Measurements from ENCODE around the gene ZNF653. TPM values are rescaled to one million over a fixed set of nuclear protein-coding genes. Genes with fewer than 3 reads are reported as not detected.

ZNF653 gene
- polyA plus RNA-seq, 3 donors, result 5.8 to 8.0 (median 6.5) TPM

DNA sequence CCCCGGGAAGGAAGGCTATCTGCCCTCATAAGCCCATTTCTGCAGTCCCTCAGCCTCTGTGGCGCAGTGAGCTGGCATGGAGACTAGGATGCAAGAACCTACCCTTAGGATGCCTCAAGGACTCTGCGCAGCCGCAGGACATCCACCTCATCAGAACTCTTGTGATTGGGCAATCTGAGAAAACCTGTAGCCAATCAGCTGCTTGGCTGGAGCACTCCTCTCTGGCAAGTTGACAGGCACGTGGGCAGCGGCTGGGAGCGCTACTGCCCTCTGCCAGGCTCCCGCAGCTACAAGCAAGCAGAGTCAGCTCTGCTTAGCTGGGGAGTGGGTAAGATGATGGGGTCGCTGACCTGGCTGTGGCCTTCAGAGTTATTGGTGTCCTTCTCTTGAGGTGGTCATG, 24.8 kb upstream of the ZNF653 start:
- 19 to 33% (median 24%) methylated on average over 9 of the region's 9 CpGs for WGBS, 3 donors

DNA sequence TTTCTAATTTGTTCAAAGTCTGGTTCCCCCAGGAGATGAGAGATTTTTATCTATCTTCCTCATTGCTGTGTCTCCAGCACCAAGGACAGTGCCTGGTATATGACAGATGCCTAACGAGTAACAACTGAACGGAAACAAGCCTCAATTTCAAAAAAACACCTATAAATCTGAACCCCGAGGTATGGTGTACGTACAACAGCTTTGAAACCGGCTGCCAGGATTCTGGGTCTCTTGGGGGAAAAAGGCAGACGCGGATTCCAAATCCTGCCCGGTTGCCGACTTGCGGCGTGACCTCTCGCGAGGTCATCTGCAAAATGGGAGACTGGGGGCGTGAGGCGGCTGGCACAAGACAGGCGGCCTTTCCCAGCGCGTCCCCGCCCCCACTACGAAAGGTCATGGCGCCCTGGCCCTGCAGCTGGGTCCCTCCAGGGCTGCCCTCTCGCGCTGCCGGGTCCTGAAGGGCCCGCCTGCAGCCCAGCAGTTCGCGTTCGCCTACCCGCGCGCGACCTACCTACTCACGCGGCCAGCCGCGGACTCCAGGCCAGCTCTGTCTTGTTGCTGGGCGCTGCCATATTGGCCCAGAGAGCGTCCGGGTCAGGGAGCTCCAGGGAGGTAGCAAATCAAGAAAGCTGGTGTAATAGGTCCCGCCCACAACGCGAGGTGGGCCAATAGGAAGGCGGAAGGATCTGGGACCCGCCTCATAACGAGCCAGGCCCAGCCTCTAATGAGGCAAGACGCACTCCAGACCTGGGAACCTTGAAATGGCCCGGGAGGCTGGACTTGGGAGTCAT, 23.1 kb upstream of the ZNF653 start, which contains the start of gene ECSIT:
ECSIT (minus strand) TSS at position 584 of the 791 bp plus-strand sequence. CDS start 9,964 bp downstream, outside the sequence.
- 0 to 1% (median 1%) methylated on average over 47 of the region's 47 CpGs for WGBS, 3 donors
- H3K27ac ChIP-seq (ENCODE audit: low read depth, low read length), result no peak within 1 kb of the TSS

More for the DNA sequence above, 24.8 kb upstream of the ZNF653 start:
- H3K27ac ChIP-seq (ENCODE audit: low read depth, low read length), result no peak overlapping the region

DNA sequence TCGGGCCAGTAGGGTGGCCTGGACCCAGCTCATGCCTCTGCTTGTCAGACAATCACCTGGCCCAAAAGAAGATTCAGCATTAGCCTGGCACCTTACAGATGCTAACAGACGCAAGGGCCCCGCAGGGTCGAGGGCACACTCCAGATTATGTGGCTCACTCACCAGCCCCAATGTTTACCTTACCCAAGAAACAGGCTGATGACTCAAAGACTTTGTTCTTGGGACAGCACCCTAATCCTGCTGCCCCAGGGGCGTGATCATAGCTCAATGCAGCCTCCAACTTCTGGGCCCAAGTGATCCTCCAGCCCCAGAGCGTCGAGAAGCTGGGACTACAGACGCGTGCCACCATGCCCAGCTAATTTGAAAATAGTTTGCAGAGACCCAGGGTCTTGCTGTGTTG, 13.5 kb upstream of the ZNF653 start:
- WGBS, 3 donors, result 91 to 97% (median 94%) methylated on average over 9 of the region's 9 CpGs
- H3K27ac ChIP-seq (ENCODE audit: low read depth, low read length), result no peak overlapping the region

DNA sequence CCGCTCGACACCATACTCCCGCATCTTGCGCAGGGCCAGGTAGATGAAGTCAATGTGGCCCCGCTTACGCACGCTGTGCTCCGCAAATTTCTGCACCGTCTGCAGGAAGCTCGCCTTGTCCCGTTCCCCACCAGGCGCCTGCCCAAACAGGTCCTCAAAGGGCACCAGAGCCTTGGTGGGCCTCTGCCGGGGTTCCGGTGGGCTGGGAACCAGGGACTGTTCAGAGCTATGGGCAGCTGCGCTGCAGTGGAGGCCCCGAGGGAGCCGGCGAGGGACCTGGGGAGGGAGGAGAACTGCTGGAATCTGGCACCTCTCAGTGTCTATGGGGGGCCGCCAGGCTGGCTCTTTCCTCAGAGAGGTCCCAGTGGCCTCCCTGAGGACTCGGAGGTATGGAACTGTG, 8.3 kb upstream of the ZNF653 start:
- 94 to 98% (median 97%) methylated on average over 20 of the region's 20 CpGs for WGBS, 3 donors

DNA sequence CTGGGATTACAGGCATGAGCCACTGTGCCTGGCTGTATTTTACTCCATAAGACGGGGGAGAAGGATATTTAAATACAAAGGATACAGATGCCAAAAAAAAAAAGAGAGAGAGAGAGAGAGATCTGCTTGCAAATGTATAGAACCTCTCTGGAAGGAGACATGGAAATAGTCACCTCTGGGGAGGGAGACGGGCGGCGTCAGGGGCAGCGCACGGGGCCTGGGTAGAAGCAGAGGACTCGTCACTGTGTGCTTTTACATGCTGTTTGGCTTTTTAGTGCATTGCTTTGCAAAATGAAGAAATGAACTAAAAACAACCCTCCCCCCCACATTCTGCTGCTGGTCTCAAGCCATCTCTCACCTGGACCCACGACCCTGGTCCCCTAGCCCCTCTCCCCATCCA, 4.8 kb upstream of the ZNF653 start:
- no peak overlapping the region for H3K27ac ChIP-seq (ENCODE audit: low read depth, low read length)
- WGBS, 3 donors, result 94 to 98% (median 95%) methylated on average over 8 of the region's 8 CpGs

More for the DNA sequence above, 8.3 kb upstream of the ZNF653 start:
- H3K27ac ChIP-seq (ENCODE audit: low read depth, low read length), result no peak overlapping the region

DNA sequence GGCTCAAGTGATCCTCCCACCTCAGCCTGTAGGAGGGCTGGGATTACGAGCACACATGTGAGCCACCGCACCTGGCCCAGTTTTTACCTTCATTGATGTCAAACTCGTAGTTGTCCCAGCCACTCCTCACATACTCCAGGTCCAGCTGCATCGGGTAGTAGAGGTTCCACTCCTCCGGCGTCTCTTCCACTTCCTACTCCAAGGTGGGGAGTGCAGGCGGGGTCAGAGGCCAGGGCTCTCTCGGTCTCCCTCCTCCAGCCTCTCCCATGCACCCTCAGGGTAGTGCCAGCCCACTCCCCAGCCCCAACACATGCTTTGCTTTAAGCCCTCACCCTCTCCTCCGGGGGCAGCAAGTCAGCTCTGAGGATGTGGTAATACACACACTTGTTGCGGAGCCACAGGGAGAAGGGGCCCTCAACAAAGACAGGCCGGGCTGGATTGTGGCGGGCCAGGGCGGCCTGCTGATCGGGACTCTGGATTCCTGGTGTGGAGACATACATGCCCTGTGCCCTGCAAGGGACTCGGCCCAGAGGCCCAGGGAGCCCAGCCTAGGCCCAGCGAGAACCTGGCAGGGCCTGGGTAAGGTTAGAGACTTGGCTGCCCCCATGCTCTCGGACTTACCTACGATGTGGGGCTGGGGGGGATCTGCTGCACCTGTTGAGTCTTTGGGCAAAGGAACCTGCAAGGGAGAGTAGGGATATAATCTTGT, 1.9 kb upstream of the ZNF653 start:
- no peak overlapping the region for H3K27ac ChIP-seq (ENCODE audit: low read depth, low read length)
- WGBS, 3 donors, result 76 to 95% (median 91%) methylated on average over 17 to 18 of the region's 18 CpGs

DNA sequence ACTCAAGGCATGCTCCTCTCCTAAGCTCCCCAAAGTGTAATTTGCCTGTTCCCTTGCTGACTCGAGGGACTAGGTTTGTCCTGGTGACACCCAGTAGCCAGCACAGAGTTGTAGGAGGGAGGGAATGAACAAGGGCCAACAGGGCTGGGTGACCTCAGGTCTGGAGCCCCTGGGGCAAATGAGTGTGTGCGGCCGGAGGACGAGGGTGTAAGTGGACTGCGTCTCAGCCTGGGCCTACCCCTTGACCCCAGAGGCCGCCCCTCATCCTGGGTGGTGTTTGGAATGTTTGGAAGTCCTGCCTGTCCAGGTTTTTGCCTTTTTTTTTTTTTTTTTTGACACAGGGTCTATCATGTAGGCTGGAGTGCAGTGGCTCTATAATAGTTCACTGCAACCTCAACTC, 1.3 kb upstream of the ZNF653 start:
- 94 to 96% (median 95%) methylated on average over 6 of the region's 6 CpGs for WGBS, 3 donors
- H3K27ac ChIP-seq (ENCODE audit: low read depth, low read length), result no peak overlapping the region

DNA sequence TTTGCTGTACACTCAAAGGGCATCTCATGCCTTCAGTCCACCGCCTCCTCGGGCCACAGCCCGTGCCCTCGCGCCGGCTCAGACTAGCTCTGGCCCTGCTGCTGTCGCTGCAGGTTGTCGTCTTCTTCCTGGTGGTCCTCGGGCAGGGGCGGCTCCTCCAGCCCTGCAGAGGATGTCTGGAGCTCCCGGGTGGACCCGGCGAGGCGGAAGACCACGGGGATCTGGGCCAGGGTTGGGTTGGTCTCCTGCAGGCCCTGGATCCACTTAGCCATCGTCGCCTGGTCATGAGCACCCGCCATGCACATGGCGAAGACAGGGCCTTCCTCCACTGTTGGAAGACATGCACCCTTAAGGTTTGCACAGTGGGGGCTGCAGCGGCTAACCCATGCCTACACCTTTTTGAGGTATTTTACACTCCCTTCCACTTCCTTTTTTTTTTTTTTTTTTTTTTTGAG, 489 bp upstream of the ZNF653 start:
- WGBS, 3 donors, result 27% methylated on average over 19 to 20 of the region's 20 CpGs
- H3K27ac ChIP-seq (ENCODE audit: low read depth, low read length), result no peak overlapping the region

DNA sequence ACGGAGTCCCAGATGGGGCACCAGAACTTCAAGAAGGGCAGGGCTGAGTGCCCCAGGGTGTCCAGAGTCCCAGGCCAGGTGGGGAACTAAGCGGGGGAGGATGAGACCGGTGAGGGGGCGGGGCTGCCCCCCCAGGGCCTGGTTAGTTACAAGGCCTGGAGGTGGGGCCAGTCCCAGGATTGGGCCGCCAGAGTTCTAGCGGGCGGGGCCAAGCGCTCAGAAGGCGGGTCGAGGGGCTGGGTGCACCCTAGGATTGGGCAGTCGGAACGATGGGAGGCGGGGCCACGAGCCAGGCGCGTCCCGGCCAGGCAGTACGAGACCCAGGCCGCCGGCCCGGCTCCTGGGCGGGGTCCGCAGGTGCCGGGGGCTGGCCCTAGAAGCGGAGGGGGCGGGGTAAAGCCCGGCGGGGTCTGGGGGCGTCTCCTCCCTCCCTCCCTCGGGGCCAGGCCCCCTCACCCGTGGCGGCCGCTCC, 571 bp downstream of the ZNF653 start:
- H3K27ac ChIP-seq (ENCODE audit: low read depth, low read length), result peak overlapping the region; percentile 51
- WGBS, 3 donors, result 0 to 4% (median 1%) methylated on average over 16 to 33 of the region's 33 CpGs

DNA sequence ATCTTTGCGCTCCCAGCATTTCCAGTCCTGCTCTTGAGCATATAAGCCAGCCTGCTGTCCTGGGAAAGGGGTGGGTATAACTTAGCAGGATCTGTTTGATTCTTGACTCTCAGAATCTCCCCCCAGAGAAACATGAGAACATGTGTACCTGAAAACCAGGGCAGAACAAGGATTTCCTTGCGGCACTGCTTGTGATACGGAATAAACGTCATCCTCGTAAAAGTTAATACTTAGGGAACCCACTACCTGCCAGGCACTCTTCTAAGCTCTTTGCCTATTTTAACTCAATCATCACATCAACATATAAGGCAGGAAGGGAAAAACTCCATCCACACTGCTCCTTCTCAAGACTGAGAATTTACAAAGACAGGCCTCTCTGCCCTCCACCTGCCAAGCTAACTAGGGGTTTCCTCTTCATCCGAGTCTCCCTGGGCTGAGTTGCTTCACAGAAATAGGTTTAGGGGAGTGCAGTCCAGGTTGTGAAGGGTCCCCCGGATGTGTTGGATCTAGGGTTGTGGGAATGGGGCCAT, 1.1 kb downstream of the ZNF653 start:
- 34 to 56% (median 53%) methylated on average over 7 of the region's 7 CpGs for WGBS, 3 donors
- H3K27ac ChIP-seq (ENCODE audit: low read depth, low read length), result no peak overlapping the region

DNA sequence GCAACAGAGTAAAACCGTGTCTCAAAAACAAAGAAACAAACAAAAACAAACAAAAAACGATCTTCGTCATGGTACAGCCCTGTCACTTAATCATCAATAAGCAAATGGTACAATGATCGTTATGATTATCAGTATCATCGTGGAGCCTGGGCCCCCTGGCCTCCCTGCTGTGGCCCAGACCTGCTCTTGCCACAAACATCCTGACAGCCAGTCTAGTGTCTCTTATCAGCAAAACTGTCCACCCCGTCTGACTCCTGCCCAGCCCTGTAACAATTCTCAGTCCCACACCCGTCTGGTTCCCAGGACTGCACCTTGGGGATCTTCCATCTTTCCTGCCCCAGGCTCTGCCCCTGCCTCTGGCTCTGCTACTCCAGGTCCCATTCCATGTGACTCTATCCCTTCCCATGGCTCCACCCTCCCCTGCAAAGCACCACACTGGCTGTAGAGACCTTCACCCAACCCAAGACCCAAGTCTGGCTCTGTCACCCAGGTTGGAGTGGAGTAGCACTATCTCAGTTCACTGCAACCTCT, 5.7 kb downstream of the ZNF653 start:
- 64 to 86% (median 84%) methylated on average over 7 of the region's 7 CpGs for WGBS, 3 donors
- no peak overlapping the region for H3K27ac ChIP-seq (ENCODE audit: low read depth, low read length)

DNA sequence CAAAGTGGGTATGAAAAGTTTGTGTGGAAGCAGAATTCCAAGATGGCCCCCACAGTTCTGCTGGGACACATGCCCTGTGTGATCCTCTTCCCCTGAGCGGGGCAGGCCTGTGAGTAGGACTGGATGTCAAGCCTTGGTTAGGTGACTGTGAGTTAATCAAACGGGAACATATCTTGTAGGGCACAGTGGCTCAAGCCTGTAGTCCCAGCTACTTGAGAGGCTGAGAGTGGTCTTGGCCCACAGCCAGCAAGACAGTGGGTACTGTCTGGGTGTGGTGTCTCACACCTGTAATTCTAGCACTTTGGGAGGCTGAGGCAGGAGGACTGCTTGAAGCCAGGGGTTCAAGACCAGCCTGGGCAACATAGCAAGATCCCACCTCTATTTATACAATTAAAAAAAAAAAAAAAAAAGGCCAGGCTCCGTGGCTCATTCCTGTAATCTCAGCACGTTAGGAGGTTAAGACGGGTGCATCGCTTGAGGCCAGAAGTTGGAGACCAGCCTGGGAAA, 6.4 kb downstream of the ZNF653 start:
- no peak overlapping the region for H3K27ac ChIP-seq (ENCODE audit: low read depth, low read length)
- 93 to 95% (median 93%) methylated on average over 6 of the region's 6 CpGs for WGBS, 3 donors

DNA sequence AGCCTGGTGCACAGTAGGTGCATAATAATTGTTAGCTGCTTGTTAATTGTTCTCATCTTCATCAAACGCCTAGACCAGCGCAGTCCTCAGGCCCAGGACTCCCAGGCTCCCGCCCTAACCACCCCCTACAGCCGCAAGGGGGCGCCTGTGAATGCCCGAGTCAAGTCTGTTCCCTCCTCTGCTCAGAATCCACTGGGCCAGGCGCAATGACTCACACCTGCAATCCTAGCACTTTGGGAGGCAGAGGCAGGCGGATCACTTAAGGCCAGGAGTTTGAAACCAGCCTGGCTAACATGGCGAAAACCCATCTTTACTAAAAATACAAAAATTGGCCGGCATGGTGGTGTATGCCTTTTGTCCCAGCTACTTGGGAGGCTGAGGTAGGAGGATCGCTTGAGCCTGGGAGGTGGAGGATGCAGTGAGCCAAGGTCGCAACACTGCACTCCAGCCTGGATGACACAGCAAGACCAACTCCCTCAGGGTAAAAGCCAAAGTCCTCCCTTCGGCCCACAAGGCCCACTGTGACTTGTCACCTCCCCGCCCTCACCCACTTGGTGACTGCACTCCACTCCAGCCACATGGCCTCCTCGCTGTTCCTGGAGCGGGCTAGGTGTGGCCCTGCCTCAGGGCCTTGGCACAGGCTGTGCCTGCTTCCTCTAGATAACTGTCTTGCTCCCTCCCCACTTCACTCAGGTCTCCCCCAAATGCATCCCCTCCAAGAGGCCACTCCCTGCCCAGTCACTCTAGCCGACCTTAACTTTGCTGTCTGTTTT, 9.1 kb downstream of the ZNF653 start:
- no peak overlapping the region for H3K27ac ChIP-seq (ENCODE audit: low read depth, low read length)
- 71 to 74% (median 74%) methylated on average over 17 of the region's 17 CpGs for WGBS, 3 donors

DNA sequence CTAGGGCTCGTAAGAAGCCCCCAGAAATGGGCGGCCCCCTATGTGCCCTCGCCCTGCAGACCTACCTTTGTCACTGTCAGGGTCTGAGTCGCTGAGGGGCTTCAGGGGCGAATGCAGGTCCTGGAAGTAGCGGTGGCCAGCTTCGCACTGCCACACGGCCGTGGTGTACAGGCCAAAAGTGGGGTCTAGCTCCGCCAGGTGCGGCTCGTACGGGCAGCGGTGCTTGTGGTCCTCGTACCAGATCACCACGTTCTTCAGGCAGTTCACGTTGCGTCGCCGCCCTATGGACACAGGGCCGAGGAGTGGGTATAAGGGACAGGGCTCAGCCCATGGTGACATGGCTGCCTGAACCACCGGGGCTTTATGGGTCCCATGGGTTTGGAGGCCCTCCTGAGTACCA, 9.8 kb downstream of the ZNF653 start:
- WGBS, 3 donors, result 94 to 96% (median 96%) methylated on average over 22 of the region's 22 CpGs
- H3K27ac ChIP-seq (ENCODE audit: low read depth, low read length), result no peak overlapping the region

DNA sequence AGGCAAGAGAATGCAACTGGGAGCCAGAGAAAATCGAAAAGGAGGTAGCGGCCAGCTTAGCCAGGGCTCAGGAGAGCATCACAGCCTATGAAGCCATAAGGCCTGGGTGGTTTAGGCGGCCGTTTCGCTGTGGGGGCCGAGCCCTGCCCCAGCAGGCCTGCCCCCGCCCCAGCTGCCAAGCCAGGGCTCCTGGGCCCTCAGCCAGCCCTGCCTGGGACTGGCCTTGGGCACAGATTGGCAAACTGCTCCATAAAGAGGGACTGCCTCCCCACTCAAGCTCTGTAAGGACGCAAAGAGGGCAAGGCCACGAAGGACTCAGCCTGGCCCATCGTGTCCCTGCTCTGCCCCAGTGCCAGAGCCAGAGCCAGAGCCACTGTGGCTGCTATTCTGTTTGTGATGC, 10.2 kb downstream of the ZNF653 start:
- WGBS, 3 donors, result 75 to 93% (median 90%) methylated on average over 6 to 10 of the region's 10 CpGs
- H3K27ac ChIP-seq (ENCODE audit: low read depth, low read length), result no peak overlapping the region

DNA sequence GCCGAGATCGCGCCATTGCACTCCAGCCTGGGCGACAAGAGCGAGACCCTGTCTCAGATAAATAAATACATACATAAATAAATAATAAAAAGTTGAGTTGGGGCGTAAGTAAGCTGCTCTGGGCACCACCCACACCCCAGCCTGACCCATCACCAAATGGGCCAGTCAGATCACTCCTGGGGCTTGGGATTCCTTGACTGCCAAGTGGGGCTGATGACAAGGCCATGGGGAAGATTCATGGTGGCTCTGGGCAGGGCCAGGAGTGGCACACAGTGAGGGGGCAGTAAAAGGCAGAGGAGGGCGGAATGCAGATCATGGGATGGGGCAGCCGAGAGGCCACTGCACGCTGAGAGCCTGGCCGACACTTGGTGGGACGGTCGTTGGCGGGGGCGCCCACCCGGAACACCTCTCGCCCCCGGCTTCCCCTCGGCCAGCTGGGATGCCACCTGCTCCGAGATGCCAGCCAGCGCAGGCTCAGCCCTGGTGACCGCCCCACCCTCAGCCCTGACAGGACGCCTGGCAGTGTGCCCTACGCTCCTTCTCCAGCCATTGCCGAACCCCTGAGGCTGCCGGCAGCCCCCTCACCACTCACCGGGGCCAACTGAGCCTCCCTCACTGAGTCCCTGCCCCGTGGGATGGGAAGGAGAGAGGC, 10.9 kb downstream of the ZNF653 start:
- WGBS, 3 donors, result 92 to 96% (median 94%) methylated on average over 27 of the region's 27 CpGs
- no peak overlapping the region for H3K27ac ChIP-seq (ENCODE audit: low read depth, low read length)

DNA sequence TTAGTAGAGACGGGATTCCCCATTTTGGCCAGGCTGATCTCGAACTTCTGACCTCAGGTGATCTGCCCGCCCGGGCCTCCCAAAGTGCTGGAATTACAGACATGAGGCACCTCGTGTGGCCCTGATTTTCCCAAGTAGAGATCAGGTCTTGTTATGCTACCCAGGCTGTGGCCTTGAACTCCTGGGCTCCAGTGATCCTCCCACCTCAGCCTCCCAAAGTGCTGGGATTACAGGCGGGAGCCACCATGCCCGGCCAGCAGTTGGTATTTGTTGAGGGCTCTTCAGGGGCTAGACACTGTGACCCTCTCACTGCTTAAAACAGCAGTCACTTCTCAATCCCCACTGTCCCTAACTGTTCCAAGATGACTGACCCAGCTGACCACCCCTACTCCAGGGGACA, 16.3 kb downstream of the ZNF653 start:
- H3K27ac ChIP-seq (ENCODE audit: low read depth, low read length), result no peak overlapping the region
- 94 to 97% (median 95%) methylated on average over 7 of the region's 7 CpGs for WGBS, 3 donors

Data from adipose tissue (tissue), 3 donors.